Dermis microvascular lymphatic vessel endothelial cell (primary cell): Measurements from ENCODE around the gene ZNF556. TPM values are rescaled to one million over a fixed set of nuclear protein-coding genes. Genes with fewer than 3 reads are reported as not detected.
A peak's percentile ranks its signal among the peaks of the same experiment; 100 is the strongest.
"Not testable (repeated sequence)": the region's sequence is repeated elsewhere in the genome, so short reads cannot be mapped to it uniquely, and the experiment has no call there.

Experiments
- DNase-seq, 2 donors: peaks; one replicate each; pipeline versions ENCODE4 v3.0.0 to v3.0.0-alpha.2; 2010; ENCODE audit warnings: low read depth in 2 of 2
- total RNA-seq: library from RNA; depleted of rRNA; stranded (reverse); fragments of >200 nt; gene quantifications from 2 replicates; pipeline ENCODE4 v1.2.1, GENCODE V29; 2014

ZNF556 gene
- total RNA-seq, 1 donor from 2014 or later, result not detected

- DNase-seq, result not testable (repeated sequence)
These were observed 36.2 kb downstream of the ZNF556 start for GRCh38 chr19:2903326-2903725.

GRCh38 chr19:2905918-2906519 lies 38.9 kb downstream of the ZNF556 start:
- DNase-seq, result peak in 1 of 2 donors; percentile 45

- no peak for DNase-seq
These were observed 39.6 kb downstream of the ZNF556 start for GRCh38 chr19:2906631-2907195.

GRCh38 chr19:2912306-2912705 lies 45.2 kb downstream of the ZNF556 start:
- DNase-seq, result no peak

GRCh38 chr19:2917275-2918184 lies 50.4 kb downstream of the ZNF556 start:
- no peak for DNase-seq

GRCh38 chr19:2922987-2923386 lies 55.9 kb downstream of the ZNF556 start:
- DNase-seq, result no peak

- no peak for DNase-seq
These were observed 56.4 kb downstream of the ZNF556 start for GRCh38 chr19:2923510-2923909.

GRCh38 chr19:2926341-2927031 lies 59.4 kb downstream of the ZNF556 start:
- DNase-seq, result no peak

GRCh38 chr19:2927032-2927430 lies 59.9 kb downstream of the ZNF556 start:
- no peak for DNase-seq

Other genes starting within 250 kb of the ZNF556 start
- 0.64 and 1.1 TPM in 2 replicates for gene GNG7, start 164.6 kb upstream of the ZNF556 start, total RNA-seq
- gene DIRAS1, start 146.0 kb upstream of the ZNF556 start, total RNA-seq, result 0.13 TPM in 2 replicates
- 14.2 and 21.7 TPM in 2 replicates for gene SLC39A3, start 127.3 kb upstream of the ZNF556 start, total RNA-seq
- 31.6 and 42.2 TPM in 2 replicates for gene SGTA, start 84.1 kb upstream of the ZNF556 start, total RNA-seq
- gene THOP1, start 81.8 kb upstream of the ZNF556 start, total RNA-seq, result 60.2 and 64.6 TPM in 2 replicates
- 2.1 and 3.9 TPM in 2 replicates for gene ZNF554, start 47.5 kb upstream of the ZNF556 start, total RNA-seq
- 3.1 and 4.4 TPM in 2 replicates for gene ZNF555, start 25.9 kb upstream of the ZNF556 start, total RNA-seq
- 3.2 and 3.7 TPM in 2 replicates for gene ZNF57, start 33.6 kb downstream of the ZNF556 start, total RNA-seq
- 3.7 and 4.4 TPM in 2 replicates for gene ZNF77, start 77.6 kb downstream of the ZNF556 start, total RNA-seq
- gene TLE6, start 110.2 kb downstream of the ZNF556 start, total RNA-seq, result 0.90 and 2.8 TPM in 2 replicates
- gene TLE2, start 161.9 kb downstream of the ZNF556 start, total RNA-seq, result 2.7 and 24.9 TPM in 2 replicates
- gene TLE5, start 195.2 kb downstream of the ZNF556 start, total RNA-seq, result 88.1 and 130 TPM in 2 replicates
- 50.3 and 71.7 TPM in 2 replicates for gene GNA11, start 227.0 kb downstream of the ZNF556 start, total RNA-seq